GM12891 (cell line): ENCODE measurements around the gene VDAC1.

Experiments
- POLR2A ChIP-seq: IDR thresholded peaks from 2 replicates; pipeline ENCODE4 v1.6.1; 2011; ENCODE audit warnings: low read depth, low read length, control low read depth
- POLR2AphosphoS5 ChIP-seq: IDR thresholded peaks from 2 replicates; pipeline ENCODE4 v1.6.1; 2011; ENCODE audit warnings: low read depth, low read length, control low read depth

- no peak for TF ChIP-seq POLR2A
- no peak for TF ChIP-seq POLR2AphosphoS5
Observed at GRCh38 chr5:133936651-133937015, 68.1 kb downstream of the VDAC1 start.
